ENCODE measurements around the gene GGCT.

GGCT gene

DNA sequence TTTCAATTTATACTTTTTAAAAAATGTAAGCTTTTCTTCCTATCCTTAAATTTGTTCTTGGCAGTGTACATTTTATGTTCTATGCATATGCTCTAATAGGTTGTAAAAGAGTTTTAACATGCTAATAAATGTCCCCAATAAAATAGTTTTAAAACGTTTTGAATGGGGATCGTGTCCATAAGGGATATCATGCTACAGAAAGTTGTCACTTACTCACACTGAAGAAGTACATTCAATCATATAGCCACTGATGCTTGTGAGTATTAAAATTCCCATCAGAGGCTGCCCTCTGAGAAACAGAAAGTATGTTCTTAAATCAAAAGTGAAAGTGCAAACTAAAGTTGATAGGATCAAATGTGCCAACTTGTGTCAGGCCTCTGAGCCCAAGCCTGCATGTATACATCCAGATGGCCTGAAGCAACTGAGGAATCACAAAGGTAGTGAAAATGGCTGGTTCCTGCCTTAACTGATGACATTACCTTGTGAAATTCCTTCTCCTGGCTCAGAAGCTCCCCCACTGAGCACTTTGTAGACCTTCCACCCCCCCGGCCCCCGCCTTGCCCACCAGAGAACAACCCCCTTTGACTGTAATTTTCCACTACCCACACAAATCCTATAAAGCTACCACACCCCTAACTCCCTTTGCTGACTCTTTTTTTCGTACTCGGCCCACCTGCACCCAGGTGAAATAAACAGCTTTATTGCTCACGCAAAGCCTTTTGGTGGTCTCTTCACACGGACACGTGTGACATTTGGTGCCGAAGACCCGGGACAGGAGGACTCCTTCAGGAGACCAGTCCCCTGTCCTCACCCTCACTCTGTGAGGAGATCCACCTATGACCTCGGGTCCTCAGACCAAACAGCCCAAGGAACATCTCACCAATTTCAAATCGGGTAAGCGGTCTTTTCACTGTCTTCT lies 25.2 kb downstream of the GGCT start:
- H3K4me1 ChIP-seq (ENCODE audit: control insufficient read depth, insufficient read depth, low read length): peaks cover 1% of the 10 kb centered on the region; the same call in 1 of the 2 replicates
- H3K27me3 ChIP-seq (ENCODE audit: control insufficient read depth, insufficient read depth, low read length): no peaks in the 10 kb centered on the region; the same call in 1 of the 2 replicates
- H3K27ac ChIP-seq (ENCODE audit: low read length): no peak overlapping the region
- DNase-seq (ENCODE audit: low read depth, low spot score): no peak
- no peaks in the 10 kb centered on the region for H3K9me3 ChIP-seq (ENCODE audit: control insufficient read depth, insufficient read depth, low read length)
- no peak overlapping the region for H3K4me3 ChIP-seq (ENCODE audit: low read length)
- no CpG with 5 or more reads among the region's 14 CpGs for WGBS (ENCODE audit: insufficient coverage, insufficient read length)
- H3K36me3 ChIP-seq (ENCODE audit: control insufficient read depth, insufficient read depth, low read length): no peaks in the 10 kb centered on the region

DNA sequence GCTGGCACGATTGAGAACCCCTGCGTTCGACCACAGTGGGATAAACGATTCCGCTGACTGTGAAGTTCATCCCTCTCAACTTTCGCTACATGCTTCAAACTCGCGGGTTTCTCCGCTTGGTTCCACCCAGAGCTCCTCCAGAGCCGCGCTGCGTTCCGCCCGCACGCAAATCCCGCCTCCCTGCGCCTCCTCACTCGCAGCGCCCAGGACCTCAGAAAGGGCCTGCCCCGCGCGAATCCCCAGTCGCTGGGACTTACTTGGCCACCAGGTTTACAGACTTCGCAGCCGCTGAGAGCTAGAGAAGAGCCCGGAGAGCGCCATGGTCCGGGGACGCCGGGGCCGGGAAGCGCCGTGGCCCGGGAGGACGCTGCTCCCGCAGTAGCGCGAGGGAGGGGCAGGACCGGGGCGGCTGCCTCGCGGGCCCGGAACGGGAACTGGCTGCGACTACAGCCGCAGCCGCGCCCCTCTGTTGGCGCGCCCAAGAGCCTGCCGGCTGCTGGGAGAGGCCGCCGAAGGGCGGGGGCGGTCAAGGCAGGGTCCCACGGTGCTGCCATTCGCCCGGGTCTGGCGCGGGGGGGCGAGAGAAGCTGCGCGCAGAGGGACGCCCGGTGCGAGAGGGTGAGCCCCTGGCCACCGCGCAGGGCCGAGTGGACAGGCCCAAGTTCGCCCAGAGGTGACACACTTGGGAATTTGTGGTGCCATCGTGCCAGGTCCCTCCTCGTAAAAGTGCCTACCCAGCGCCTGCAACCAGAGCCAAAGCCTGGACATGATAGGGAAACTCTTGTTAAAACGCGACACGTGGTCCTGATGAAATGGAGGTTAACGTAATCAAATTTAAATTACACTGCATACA lies 26.1 kb downstream of the GGCT start, which contains the start of gene NOD1:
Gene NOD1, minus strand, starts transcription at position 436 of the 853 bp plus-strand sequence. CDS start 21,863 bp downstream, outside the sequence.
- H3K27ac ChIP-seq (ENCODE audit: low read length): no peak within 1 kb of the TSS
- WGBS (ENCODE audit: insufficient coverage, insufficient read length): no CpG with 5 or more reads among the region's 77 CpGs
- no peaks in the 10 kb centered on the region; the same call in 1 of the 2 replicates for H3K27me3 ChIP-seq (ENCODE audit: control insufficient read depth, insufficient read depth, low read length)
- H3K36me3 ChIP-seq (ENCODE audit: control insufficient read depth, insufficient read depth, low read length): no peaks in the 10 kb centered on the region
- H3K4me1 ChIP-seq (ENCODE audit: control insufficient read depth, insufficient read depth, low read length): peaks cover 1% of the 10 kb centered on the region; the same call in 1 of the 2 replicates
- DNase-seq (ENCODE audit: low read depth, low spot score): no peak
- peak within 1 kb of the TSS; percentile 66; the same call in 1 of the 2 replicates for H3K4me3 ChIP-seq (ENCODE audit: low read length)
- no peaks in the 10 kb centered on the region for H3K9me3 ChIP-seq (ENCODE audit: control insufficient read depth, insufficient read depth, low read length)

DNA sequence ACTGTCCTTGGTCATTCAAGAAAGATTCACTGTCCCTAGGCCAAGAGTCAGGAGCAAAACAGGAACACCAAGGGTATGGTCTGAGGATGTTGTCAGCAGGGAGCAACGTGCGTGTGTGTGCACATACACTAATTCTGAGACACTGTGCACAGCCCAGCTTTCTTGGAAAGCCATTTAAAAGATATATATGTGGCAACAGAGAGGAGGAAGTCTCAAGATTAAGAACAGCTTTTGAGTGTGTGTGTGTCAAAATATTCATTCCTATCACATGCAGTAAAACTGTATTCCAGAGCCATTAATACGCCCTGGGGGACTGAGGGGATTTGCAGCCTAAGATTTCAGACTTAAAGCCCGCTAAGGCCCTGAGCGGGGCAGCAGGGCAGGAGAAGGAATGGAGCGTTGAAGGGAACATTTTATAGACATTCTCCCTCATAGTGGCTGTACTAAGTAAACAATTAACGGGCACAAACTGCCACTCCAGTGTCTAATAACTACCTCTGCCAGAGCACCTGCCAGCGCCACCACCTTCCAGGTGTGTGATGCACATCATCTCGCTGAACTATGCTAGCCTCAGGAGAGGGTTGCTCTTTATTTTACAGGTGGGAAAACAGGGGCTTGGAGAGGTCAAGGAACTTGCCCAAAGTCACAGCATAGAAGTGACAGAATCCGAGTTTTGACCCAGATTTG lies 28.0 kb downstream of the GGCT start:
- Histone ChIP-seq H3K9me3 (ENCODE audit: control insufficient read depth, insufficient read depth, low read length) (no peaks in the 10 kb centered on the region), H3K27ac (ENCODE audit: low read length) (no peak overlapping the region), H3K36me3 (ENCODE audit: control insufficient read depth, insufficient read depth, low read length) (no peaks in the 10 kb centered on the region), H3K27me3 (ENCODE audit: control insufficient read depth, insufficient read depth, low read length) (no peaks in the 10 kb centered on the region; the same call in 1 of the 2 replicates), H3K4me1 (ENCODE audit: control insufficient read depth, insufficient read depth, low read length) (peaks cover 1% of the 10 kb centered on the region; the same call in 1 of the 2 replicates), H3K4me3 (ENCODE audit: low read length) (no peak overlapping the region)
- DNase-seq (ENCODE audit: low read depth, low spot score): no peak
- no CpG with 5 or more reads among the region's 10 CpGs for WGBS (ENCODE audit: insufficient coverage, insufficient read length)

DNA sequence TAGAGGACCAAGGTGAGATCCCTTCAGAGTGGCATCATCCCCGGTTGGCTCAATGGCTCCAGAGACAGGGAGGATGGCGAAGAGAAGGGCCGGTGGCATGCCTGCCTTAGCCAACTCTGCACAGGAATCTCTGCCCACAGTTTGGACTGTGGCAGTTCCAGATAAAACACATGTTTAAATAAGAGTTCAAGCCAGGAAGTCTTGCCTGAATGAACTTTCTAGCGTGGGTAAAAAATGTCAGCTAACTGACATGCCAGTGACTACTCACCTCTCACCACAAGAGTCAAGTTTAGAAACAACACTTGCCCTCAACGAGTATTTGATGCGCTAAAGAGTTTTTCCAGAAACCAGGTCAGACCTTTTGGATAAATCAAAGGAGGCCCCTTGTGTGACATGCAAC lies 29.0 kb downstream of the GGCT start:
- WGBS (ENCODE audit: insufficient coverage, insufficient read length): no CpG with 5 or more reads among the region's 6 CpGs
- DNase-seq (ENCODE audit: low read depth, low spot score): no peak
- no peak overlapping the region for H3K27ac ChIP-seq (ENCODE audit: low read length)
- no peaks in the 10 kb centered on the region; the same call in 1 of the 2 replicates for H3K27me3 ChIP-seq (ENCODE audit: control insufficient read depth, insufficient read depth, low read length)
- H3K36me3 ChIP-seq (ENCODE audit: control insufficient read depth, insufficient read depth, low read length): no peaks in the 10 kb centered on the region
- H3K9me3 ChIP-seq (ENCODE audit: control insufficient read depth, insufficient read depth, low read length): no peaks in the 10 kb centered on the region
- no peak overlapping the region for H3K4me3 ChIP-seq (ENCODE audit: low read length)
- H3K4me1 ChIP-seq (ENCODE audit: control insufficient read depth, insufficient read depth, low read length): peaks cover 1% of the 10 kb centered on the region; the same call in 1 of the 2 replicates

DNA sequence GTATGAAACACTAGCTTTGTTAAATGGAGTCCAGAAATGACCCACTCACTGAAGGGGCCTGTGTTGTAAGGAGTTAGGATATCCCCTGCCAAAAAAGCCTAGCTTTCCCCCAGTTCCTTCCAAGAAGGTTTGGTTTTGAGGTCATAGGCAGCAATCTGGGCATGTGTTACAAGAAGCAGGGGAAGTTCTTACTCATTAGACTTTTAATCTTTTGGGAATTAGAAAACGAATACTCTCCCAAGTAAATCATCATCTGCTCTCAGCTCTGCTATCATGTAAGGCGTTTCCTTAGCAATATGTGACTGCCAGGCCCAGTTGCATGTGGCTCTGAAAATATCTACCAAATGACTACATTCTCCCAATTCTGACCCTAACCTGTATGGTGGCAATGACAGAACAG lies 29.7 kb downstream of the GGCT start:
- WGBS (ENCODE audit: insufficient coverage, insufficient read length): no CpG with 5 or more reads among the region's 2 CpGs
- DNase-seq (ENCODE audit: low read depth, low spot score): no peak
- Histone ChIP-seq H3K9me3 (ENCODE audit: control insufficient read depth, insufficient read depth, low read length) (no peaks in the 10 kb centered on the region), H3K4me1 (ENCODE audit: control insufficient read depth, insufficient read depth, low read length) (peaks cover 1% of the 10 kb centered on the region; the same call in 1 of the 2 replicates), H3K27me3 (ENCODE audit: control insufficient read depth, insufficient read depth, low read length) (no peaks in the 10 kb centered on the region; the same call in 1 of the 2 replicates), H3K36me3 (ENCODE audit: control insufficient read depth, insufficient read depth, low read length) (no peaks in the 10 kb centered on the region), H3K4me3 (ENCODE audit: low read length) (no peak overlapping the region), H3K27ac (ENCODE audit: low read length) (no peak overlapping the region)

DNA sequence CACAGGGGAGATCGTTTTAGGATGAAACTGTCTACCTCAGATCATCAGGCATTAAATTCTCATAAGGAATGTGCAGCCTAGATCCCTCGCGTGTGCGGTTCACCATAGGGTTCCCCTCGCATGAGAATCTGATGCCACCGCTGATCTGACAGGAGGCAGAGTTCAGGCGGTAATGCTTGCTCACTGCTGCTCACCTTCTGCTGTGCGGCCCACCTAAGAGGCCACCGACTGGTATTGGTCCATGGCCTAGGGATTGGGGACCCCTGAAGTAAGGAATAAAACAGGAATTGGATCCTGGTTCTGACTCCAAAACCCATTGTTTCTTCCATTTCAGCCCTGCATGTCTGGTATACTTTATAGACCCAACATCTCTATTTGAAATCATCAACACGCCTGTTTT lies 30.1 kb downstream of the GGCT start:
- Histone ChIP-seq H3K9me3 (ENCODE audit: control insufficient read depth, insufficient read depth, low read length) (no peaks in the 10 kb centered on the region), H3K36me3 (ENCODE audit: control insufficient read depth, insufficient read depth, low read length) (no peaks in the 10 kb centered on the region), H3K4me1 (ENCODE audit: control insufficient read depth, insufficient read depth, low read length) (peaks cover 1% of the 10 kb centered on the region; the same call in 1 of the 2 replicates), H3K27me3 (ENCODE audit: control insufficient read depth, insufficient read depth, low read length) (no peaks in the 10 kb centered on the region; the same call in 1 of the 2 replicates), H3K27ac (ENCODE audit: low read length) (no peak overlapping the region), H3K4me3 (ENCODE audit: low read length) (no peak overlapping the region)
- no CpG with 5 or more reads among the region's 10 CpGs for WGBS (ENCODE audit: insufficient coverage, insufficient read length)
- no peak for DNase-seq (ENCODE audit: low read depth, low spot score)

DNA sequence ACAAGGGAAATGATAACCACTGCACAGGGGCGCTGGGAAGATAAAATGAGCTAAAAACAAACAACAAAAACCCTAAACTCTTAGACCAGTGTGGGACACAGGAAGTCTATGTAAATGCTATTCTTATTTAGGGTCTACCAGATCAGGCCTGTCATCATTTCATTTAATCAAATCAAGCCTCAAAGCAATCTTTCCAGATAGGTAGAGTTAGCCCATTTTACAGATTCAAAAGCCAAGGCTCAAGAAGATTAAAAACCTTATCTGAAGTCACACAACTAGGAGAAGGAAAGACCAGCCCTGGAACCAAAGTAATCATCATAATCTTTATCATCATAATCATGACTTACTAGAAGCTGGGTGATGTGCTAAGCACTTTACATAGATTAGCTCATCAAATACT lies 30.7 kb downstream of the GGCT start:
- no peaks in the 10 kb centered on the region; the same call in 1 of the 2 replicates for H3K27me3 ChIP-seq (ENCODE audit: control insufficient read depth, insufficient read depth, low read length)
- no peak for DNase-seq (ENCODE audit: low read depth, low spot score)
- no peaks in the 10 kb centered on the region for H3K9me3 ChIP-seq (ENCODE audit: control insufficient read depth, insufficient read depth, low read length)
- no peak overlapping the region for H3K27ac ChIP-seq (ENCODE audit: low read length)
- no peaks in the 10 kb centered on the region for H3K36me3 ChIP-seq (ENCODE audit: control insufficient read depth, insufficient read depth, low read length)
- WGBS (ENCODE audit: insufficient coverage, insufficient read length): no CpG with 5 or more reads among the region's 1 CpG
- H3K4me1 ChIP-seq (ENCODE audit: control insufficient read depth, insufficient read depth, low read length): peaks cover 2% of the 10 kb centered on the region; the same call in 1 of the 2 replicates
- H3K4me3 ChIP-seq (ENCODE audit: low read length): no peak overlapping the region

DNA sequence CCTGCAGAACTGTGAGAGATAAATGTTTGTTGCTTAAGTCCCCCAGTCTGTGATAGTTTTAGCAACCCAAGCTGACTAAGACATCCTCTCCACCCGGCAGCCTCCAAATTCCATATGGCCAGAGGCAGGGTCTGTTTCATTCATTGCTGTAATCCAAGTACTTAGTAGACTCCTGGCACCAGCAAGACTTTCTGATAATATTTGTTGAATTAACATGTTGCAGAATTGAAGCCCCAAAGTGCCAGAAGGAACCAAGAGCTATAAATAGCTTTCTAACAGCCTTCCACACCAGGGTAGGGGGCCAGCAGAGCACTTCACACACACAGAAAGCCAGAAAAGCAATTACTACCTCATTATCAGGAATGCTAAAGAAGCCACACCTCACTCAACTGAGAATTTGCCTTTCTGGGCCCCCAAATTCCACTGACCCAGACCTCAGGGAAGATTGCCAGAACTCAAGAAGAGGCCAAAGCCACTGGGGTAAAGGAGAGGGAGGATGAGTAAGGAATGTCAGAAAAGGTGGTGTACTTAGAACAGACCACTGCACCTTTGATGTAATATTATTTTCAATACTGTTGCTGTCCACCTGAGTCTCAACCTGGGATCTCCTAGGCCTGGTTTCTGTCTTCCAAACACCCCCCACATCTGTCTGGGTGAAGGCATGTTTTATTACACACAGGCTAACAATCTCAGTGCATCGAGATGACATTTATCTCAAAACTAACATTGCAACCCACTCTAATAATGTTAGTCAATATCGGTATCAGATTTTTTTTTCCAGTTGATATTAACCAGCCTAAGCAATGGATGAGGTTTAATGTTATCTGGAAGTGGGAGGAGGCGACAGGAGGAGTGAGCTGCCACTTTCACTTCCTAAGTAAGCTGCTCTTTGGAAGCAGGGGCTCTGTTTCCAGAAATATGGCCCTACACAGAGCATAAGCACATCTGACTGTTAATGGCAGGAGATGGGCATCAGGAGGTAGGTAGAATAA lies 31.5 kb downstream of the GGCT start:
- Histone ChIP-seq H3K9me3 (ENCODE audit: control insufficient read depth, insufficient read depth, low read length) (no peaks in the 10 kb centered on the region), H3K4me1 (ENCODE audit: control insufficient read depth, insufficient read depth, low read length) (peaks cover 4% of the 10 kb centered on the region; the same call in 1 of the 2 replicates), H3K27ac (ENCODE audit: low read length) (no peak overlapping the region), H3K27me3 (ENCODE audit: control insufficient read depth, insufficient read depth, low read length) (no peaks in the 10 kb centered on the region; the same call in 1 of the 2 replicates), H3K4me3 (ENCODE audit: low read length) (no peak overlapping the region), H3K36me3 (ENCODE audit: control insufficient read depth, insufficient read depth, low read length) (no peaks in the 10 kb centered on the region)
- no peak for DNase-seq (ENCODE audit: low read depth, low spot score)
- WGBS (ENCODE audit: insufficient coverage, insufficient read length): no CpG with 5 or more reads among the region's 4 CpGs

Data from iPS DF 6.9 (cell line).